CD4-positive, alpha-beta T cell treated with Interleukin-12 subunit alpha and Interleukin-12 subunit beta, for 1 hour (primary cell): ENCODE results near the gene PPOX.
A peak's percentile ranks its signal among the peaks of the same experiment; 100 is the strongest.

ENCODE experiments used
- DNase-seq: peaks from one replicate; pipeline ENCODE4 v3.0.0-alpha.2; 2020

Gene PPOX

GRCh38 chr1:161198897-161199431, 32.7 kb downstream of the PPOX start, which contains the start of gene ADAMTS4:
Gene ADAMTS4 (minus strand): TSS chr1:161199054. CDS start chr1:161198627, 427 bp downstream.
- DNase-seq: no peak

GRCh38 chr1:161199506-161200139, 33.4 kb downstream of the PPOX start:
- DNase-seq: no peak

- DNase-seq: peak; percentile 44
Observed at GRCh38 chr1:161200421-161200991, 34.3 kb downstream of the PPOX start.

GRCh38 chr1:161200992-161201835, 35.0 kb downstream of the PPOX start:
- DNase-seq: no peak

- peak; percentile 97 for DNase-seq
Observed at GRCh38 chr1:161201836-161202712, 35.8 kb downstream of the PPOX start, which contains the start of gene NDUFS2. Gene NDUFS2 (plus strand): TSS chr1:161202367. CDS start chr1:161202386, 19 bp downstream.

- DNase-seq: no peak
Observed at GRCh38 chr1:161206411-161207140, 40.4 kb downstream of the PPOX start.

- DNase-seq: no peak
Observed at GRCh38 chr1:161207173-161207572, 40.9 kb downstream of the PPOX start.

- DNase-seq: peak; percentile 79
Observed at GRCh38 chr1:161209790-161210409, 43.7 kb downstream of the PPOX start.

- DNase-seq: no peak
Observed at GRCh38 chr1:161214369-161214768, 48.1 kb downstream of the PPOX start.

- DNase-seq: no peak
Observed at GRCh38 chr1:161215076-161215475, 48.9 kb downstream of the PPOX start, which contains the start of gene FCER1G. Gene FCER1G (plus strand): TSS chr1:161215295. CDS start chr1:161215322, 27 bp downstream.

GRCh38 chr1:161216945-161217712, 50.9 kb downstream of the PPOX start:
- no peak for DNase-seq

GRCh38 chr1:161217831-161218230, 51.6 kb downstream of the PPOX start:
- DNase-seq: no peak

- DNase-seq: no peak
Observed at GRCh38 chr1:161218301-161219077, 52.3 kb downstream of the PPOX start.

GRCh38 chr1:161219078-161219892, 53.1 kb downstream of the PPOX start:
- DNase-seq: no peak

GRCh38 chr1:161220002-161220401, 53.8 kb downstream of the PPOX start:
- DNase-seq: no peak
